HG03196 (cell line): ENCODE results near the gene R3HDM2.

Source experiments
- ATAC-seq: cut with Tn5 transposase; IDR thresholded peaks from one replicate; pipeline ENCODE4 v1.9.1; 2021; ENCODE audit not compliant: unreplicated experiment

Gene R3HDM2

GRCh38 chr12:57243521-57244311 is 187.1 kb downstream of the R3HDM2 start:
- no peak for ATAC-seq

DNA sequence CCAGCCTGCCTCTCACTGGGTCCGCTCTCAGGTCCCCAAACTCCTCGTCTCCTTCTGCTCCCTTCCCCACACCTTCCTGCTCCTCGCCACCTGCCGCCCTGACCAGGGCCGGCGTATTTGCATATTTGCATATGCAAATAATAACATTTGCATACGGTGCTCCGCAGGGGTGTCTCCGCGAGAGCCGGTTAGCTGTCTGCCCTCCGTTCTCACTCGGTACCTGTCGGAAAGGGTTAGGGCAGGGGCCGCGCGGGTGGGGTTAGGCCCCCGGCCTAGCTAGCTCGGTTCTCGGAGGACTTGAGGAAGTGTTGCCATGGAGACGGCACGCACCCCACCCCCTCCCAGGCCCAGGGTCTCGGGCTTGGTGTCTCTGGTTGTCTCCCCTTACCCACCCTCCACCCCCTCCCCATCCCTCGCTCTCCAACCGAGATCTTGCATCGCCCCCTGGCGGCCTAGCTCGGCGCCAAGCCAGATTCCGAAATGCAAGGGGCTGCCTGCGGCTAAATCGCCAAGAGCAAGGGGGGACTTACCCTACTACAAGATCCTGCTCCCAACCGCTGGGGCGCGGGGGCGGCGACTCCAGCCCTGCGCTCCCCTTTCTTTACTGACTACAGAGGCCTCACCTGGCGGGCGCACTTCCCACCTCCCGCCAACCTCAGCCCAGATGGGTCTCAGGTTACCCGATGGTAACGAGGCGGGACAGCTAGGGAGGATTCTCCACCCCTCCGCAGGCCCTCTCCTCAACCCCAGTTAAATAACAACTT is 188.0 kb downstream of the R3HDM2 start:
- no peak for ATAC-seq

DNA sequence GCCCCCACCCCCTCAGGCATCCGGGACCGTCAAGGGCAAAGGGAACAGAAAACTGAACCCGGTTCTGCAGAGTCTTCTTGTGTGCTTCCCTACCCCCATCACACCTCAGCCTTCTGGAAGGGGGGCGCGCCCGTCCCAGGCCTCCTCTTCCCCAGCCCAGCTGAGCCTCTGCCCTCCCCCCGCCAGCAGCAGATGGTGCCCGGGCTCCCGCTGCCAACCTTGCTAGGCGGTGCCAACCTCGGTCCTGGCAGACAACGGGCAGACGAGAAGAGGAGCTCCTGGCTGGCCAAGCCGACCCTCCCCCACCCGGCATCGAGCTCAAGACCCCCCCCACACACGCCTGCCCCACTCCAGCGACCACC is 188.5 kb downstream of the R3HDM2 start:
- no peak for ATAC-seq

DNA sequence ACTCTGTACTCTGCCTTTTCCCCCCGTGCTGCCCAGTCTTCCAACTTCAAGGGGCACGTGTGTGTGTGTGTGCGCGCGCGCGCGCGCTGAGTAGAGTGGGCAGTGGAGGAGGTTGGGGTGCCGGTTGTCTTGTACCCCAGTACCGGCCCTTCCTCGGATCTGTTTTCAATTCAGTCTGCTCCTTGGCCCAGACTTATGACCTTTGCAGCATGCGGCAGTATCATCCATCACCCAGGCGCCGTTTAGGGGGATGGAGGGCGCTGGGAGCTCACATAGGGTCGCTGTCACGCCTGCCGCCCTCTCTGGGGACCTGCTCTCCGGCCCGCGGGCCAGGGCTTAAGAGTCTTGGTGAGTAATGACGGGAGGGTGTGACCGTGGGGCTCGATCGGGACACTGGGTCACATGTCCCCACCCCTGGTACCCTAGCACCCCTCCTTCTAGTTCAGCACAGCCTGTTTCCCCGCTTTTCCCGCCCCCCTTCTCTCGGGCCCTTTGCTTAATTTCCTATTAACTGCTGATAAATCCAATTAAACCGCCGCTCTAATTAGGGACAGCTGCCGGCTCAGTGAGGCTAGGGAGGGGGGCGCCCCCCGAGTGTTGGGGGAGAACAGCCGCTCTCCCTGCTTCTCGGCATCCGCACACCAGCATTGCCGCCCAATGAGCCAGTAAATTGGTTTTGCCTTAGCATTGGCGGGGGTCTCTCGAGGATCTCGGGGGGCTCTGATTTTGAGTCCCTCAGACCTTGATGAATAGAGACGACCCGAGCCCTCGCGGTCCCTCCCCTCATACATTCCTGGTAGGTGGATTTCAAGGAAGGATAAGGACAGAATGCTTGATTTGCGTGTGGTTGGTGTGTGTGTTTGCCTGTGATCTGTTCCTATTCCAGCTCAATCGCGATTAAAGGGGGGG is 189.2 kb downstream of the R3HDM2 start:
- no peak for ATAC-seq

GRCh38 chr12:57240926-57241401 is 189.9 kb downstream of the R3HDM2 start:
- ATAC-seq: no peak

- no peak for ATAC-seq
Observed at GRCh38 chr12:57240066-57240921, 190.5 kb downstream of the R3HDM2 start.

GRCh38 chr12:57239587-57240065 is 191.2 kb downstream of the R3HDM2 start:
- no peak for ATAC-seq

GRCh38 chr12:57238854-57239554 is 191.8 kb downstream of the R3HDM2 start:
- peak; percentile 45 for ATAC-seq

DNA sequence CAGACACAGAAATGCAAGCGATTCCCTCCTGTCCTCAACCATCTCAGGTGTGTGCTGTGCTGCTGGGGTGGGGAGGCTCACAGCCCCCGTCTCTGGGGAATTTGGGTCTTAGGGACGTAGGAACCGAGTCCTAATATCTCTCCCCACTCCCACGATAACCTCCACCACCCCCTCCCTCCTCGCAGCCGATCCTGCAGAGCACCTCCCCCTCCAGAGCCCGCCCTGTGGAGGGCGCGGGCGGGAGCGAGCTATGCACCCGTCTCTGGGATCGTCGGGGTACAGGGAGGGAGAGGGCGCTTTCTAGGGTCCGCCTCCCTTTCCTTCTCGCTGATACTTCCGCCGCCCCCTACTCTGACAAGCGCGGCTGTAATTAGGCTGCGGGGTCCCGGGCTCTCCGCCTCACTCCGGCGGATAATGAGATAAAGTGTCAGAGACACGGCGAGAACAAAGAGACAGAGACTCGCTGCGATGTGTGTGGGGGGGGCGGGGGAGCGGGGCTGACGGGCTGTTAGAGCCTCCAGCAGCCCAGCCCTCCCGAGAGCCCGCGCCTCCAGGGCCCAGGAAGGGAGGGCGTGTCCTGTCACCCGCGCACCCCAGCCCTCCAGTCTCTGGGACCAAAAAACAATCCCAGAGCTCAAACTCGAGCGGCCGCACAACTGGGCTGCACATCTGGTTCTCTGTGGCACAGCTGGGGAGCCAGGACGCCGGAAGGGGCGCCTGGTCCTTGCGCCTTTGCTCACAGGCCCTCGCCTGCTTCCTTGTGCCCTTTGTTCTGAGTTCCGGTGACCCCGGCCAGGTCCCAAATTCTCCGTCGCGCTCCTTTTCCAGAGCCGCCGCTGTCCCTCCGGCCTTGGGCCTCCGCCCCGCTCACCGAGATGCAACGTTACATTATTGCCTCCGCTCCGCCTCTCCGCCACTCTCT is 192.7 kb downstream of the R3HDM2 start:
- no peak for ATAC-seq

DNA sequence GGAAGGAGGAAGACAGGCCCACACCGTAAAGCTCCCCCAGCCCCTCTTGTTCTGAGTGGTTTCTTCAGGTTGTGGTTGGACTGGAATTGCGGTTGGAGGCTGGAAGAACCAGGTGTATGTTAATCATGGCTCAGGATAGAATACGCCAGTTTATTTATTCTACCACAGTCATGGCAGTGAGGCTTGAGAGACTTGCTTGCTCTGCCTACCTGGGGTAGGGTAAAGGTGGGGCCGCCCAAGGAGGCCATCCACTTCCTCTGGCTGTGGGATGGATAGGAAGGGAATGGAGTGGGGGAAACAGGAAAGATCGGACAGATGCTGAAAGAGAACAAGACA is 193.3 kb downstream of the R3HDM2 start:
- no peak for ATAC-seq

DNA sequence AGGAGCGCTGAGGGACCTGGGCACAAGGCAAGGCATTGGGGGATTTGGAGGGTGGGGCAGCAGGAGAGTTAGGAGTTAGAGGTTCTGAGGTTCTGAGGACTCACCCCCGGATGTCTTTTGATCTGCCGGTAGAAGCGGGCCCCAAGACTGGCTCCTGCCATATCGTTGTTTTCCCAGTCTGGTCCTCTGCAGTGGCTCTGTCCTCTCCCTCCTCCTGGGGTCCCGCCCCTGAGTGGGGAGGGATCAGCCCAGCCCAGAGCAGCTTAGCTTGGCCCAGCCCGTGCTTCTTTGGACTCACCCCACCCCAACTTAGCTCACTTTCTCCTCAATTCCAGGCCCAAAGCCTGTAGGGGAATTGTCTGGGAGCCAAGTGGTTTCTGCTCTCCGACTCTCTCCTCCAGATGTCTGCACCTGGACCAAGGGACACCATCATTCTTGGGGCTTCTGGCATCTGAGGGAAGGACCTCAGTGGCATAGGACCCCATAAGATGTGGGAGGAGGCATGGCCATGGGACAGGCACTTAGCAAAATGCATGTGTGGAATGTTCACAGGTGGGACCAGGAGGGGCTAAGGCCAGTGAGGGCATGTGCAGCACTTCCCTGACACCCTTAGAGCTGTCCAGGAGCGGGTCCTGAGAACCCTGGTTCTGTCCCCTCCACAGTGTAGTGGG is 193.8 kb downstream of the R3HDM2 start:
- no peak for ATAC-seq

DNA sequence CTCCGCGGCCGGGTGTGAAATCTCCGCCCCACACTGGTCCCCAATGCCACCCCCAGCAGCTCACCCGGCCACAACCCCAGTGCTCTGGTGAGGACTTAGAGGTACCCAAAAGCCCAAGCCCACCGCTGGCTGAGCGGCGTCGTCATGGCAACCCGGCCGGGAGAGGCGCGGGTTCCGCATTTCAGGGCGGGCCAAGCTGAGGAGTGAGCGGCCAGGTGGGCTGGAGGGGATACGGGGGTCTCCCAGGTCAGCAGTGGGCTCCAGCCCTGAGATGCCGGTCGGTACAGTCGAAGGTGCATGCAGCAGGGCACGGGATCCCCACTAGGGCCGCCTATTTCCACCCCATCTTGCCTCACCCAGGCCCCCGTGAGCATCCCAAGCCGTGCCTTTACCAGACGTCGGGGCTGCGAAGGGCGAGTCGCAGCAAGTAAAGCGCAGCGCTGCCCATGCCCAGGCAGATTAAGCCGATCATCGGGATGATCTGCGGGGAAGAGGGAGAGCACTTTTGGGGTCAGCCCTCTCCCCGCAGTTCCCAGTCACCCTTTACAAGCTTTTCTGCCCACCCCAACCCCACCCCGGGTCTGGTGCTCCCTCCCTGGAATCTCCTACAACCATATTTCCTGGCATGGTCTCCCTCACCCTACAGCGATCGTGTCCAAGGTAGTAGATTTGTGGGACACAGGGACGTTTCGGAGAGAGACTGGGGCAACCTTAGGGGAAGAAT is 194.5 kb downstream of the R3HDM2 start:
- no peak for ATAC-seq

DNA sequence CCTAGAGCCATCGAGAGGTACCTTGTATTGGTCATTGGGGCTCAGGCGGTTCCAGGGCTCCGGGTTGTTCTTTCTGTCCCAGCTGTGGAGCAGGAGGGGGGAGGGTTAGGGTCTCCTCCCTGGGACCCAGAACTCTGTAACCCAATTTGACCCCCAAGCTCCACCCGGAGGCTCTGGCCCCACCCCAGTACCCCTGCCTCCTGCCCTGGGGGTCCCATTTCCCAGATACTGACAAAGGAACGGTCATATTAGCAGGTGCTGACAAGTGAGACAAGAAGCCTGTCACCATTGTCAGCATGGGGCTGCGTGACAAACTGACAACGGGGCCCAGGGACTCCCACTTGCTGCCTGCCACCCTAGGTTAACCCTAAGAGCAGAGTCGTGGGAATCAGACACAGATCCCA is 195.1 kb downstream of the R3HDM2 start:
- ATAC-seq: no peak

DNA sequence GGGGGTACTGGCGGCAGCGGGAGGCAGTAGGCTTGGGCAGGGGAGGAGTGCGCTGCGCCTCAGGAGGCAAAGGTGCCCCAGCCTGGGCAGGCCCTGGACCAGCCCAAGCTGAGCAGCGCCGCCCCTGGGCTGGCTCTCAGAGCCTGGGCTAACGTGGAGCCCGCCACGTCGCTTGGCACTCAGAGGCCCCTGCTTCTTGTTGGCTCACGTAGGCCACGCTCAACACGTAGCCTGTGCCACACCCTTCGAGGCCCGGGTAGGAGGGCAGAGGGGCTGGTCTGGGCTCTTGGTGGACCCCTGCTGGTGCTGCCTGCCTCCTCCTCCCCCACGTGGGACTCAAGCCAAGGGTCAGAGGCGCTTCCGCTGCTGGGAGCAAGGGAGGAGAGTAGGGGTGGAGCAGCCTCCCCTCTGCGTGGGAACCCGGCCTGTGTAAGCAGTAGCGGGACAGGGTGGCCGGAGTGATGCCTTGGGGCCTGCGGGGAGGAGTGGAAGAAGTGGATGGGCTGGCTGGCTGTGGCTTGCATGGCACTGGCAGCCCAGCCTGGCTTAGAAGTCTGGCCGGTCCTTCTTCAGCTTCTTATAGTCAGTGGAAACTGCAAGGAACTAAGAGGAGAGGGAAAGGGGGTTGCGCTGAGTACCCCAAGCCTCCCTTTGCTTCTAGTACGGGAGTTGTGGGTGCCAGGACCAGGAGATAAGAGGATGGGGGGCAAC is 195.7 kb downstream of the R3HDM2 start:
- no peak for ATAC-seq

DNA sequence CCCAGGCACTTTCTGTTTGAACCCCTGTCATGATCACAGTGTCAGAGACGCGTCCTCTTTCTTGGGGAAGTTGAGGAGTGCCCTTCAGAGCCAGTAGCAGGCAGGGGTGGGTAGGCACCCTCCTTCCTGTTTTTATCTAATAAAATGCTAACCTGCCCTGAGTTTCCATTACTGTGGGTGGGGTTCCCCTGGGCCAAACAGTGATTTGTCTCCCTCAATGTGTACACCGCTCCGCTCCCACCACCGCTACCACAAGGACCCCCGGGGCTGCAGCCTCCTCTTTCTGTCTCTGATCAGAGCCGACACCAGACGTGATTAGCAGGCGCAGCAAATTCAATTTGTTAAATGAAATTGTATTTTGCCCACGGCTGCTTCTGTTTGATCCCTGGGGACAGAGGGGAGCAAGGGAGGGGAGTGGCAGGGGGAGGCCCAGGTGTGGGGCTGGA is 196.2 kb downstream of the R3HDM2 start:
- no peak for ATAC-seq

- no peak for ATAC-seq
Observed at GRCh38 chr12:57234233-57234570, 196.6 kb downstream of the R3HDM2 start.
